GM23338 (cell line): ENCODE results near the gene CWC27. TPM values are rescaled to one million over a fixed set of nuclear protein-coding genes. Genes with fewer than 3 reads are reported as not detected.

Source experiments
- ATAC-seq: fragments of 200-7000 bp; cut with Tn5 transposase; 3 replicates; pipeline ENCODE4 v1.9.1; 2020
- DNase-seq: peaks from one replicate; pipeline ENCODE4 v3.0.0-alpha.2; 2015; ENCODE audit warnings: low spot score
- H2AFZ ChIP-seq: fragments of 200-600 bp; sonication (generic); 2 replicates; pipeline ENCODE4 v1.8.0; 2016; ENCODE audit warnings: antibody characterized with exemption, mild to moderate bottlenecking, moderate library complexity
- H3F3A ChIP-seq: fragments of 200-600 bp; sonication (generic); replicated peaks from 2 replicates; pipeline ENCODE4 v1.8.0; 2017; ENCODE audit warnings: antibody characterized with exemption, mixed run types, low read depth
- H3K27ac ChIP-seq: fragments of 200-600 bp; sonication (generic); 2 replicates; pipeline ENCODE4 v1.6.1; 2016; ENCODE audit warnings: low read depth
- H3K27me3 ChIP-seq: fragments of 200-600 bp; sonication (generic); 2 replicates; pipeline ENCODE4 v1.8.0; 2016; ENCODE audit warnings: mild to moderate bottlenecking, mixed run types, moderate library complexity; ENCODE audit not compliant: insufficient read depth
- H3K36me3 ChIP-seq: fragments of 200-600 bp; sonication (generic); 2 replicates; pipeline ENCODE4 v1.8.0; 2016; ENCODE audit warnings: mild to moderate bottlenecking; ENCODE audit not compliant: insufficient read depth
- H3K4me1 ChIP-seq: fragments of 200-600 bp; sonication (generic); 2 replicates; pipeline ENCODE4 v1.8.0; 2016; ENCODE audit warnings: mild to moderate bottlenecking, moderate library complexity; ENCODE audit not compliant: insufficient read depth
- H3K4me2 ChIP-seq: fragments of 200-600 bp; sonication (generic); 2 replicates; pipeline ENCODE4 v1.7.1; 2017; ENCODE audit warnings: mixed run types
- H3K4me3 ChIP-seq: fragments of 200-600 bp; sonication (generic); 2 replicates; pipeline ENCODE4 v1.6.1; 2016; ENCODE audit warnings: mixed run types
- H3K79me2 ChIP-seq: fragments of 200-600 bp; sonication (generic); replicated peaks from 2 replicates; pipeline ENCODE4 v1.8.0; 2017; ENCODE audit warnings: mild to moderate bottlenecking; ENCODE audit not compliant: insufficient read depth
- H3K9me2 ChIP-seq: fragments of 200-600 bp; sonication (generic); 2 replicates; pipeline ENCODE4 v1.8.0; 2017; ENCODE audit not compliant: insufficient read depth
- H4K20me1 ChIP-seq: fragments of 200-600 bp; sonication (generic); replicated peaks from 2 replicates; pipeline ENCODE4 v1.8.0; 2017; ENCODE audit warnings: mild to moderate bottlenecking; ENCODE audit not compliant: insufficient read depth
- H3K27ac Mint-ChIP-seq: 2 replicates; pipeline ENCODE4 v1.8.0; 2020; ENCODE audit warnings: inconsistent platforms, mild to moderate bottlenecking, moderate library complexity, mixed read lengths
- H3K27me3 Mint-ChIP-seq: 3 replicates; pipeline ENCODE4 v1.8.0; 2022; ENCODE audit warnings: low read depth, mild to moderate bottlenecking, moderate library complexity, mixed read lengths, inconsistent platforms; ENCODE audit not compliant: insufficient read depth, poor library complexity
- H3K36me3 Mint-ChIP-seq: 3 replicates; pipeline ENCODE4 v1.8.0; 2021; ENCODE audit warnings: low read depth, mild to moderate bottlenecking, inconsistent platforms, moderate library complexity, mixed read lengths
- H3K4me1 Mint-ChIP-seq: 3 replicates; pipeline ENCODE4 v1.8.0; 2020; ENCODE audit warnings: mild to moderate bottlenecking, inconsistent platforms, mixed read lengths
- H3K4me3 Mint-ChIP-seq: 3 replicates; pipeline ENCODE4 v1.8.0; 2021; ENCODE audit warnings: moderate library complexity, mild to moderate bottlenecking, inconsistent platforms, mixed read lengths
- H3K9me3 Mint-ChIP-seq: 3 replicates; pipeline ENCODE4 v1.8.0; 2020; ENCODE audit warnings: moderate library complexity, mild to moderate bottlenecking, inconsistent platforms, mixed read lengths
- EZH2 ChIP-seq: fragments of 200-600 bp; sonication (generic); IDR thresholded peaks from one replicate; pipeline ENCODE4 v1.8.0; 2017; ENCODE audit warnings: antibody characterized with exemption, mild to moderate bottlenecking, low read depth; ENCODE audit not compliant: unreplicated experiment
- EZH2phosphoT487 ChIP-seq: fragments of 200-600 bp; sonication (generic); IDR thresholded peaks from one replicate; pipeline ENCODE4 v1.8.1; 2018; ENCODE audit warnings: antibody characterized with exemption; ENCODE audit not compliant: unreplicated experiment
- JUNB ChIP-seq: IDR thresholded peaks from one replicate; pipeline ENCODE4 v1.6.1; 2016; ENCODE audit warnings: antibody characterized with exemption; ENCODE audit not compliant: unreplicated experiment
- REST ChIP-seq: IDR thresholded peaks from one replicate; pipeline ENCODE4 v1.6.1; 2018; ENCODE audit warnings: antibody characterized with exemption; ENCODE audit not compliant: unreplicated experiment
- ZNF114 ChIP-seq: fragments of 250-450 bp; sonication (Bioruptor Pico); IDR thresholded peaks from 2 replicates; pipeline ENCODE4 v1.5.0; 2020; ENCODE audit warnings: mild to moderate bottlenecking, moderate library complexity
- ZNF331 ChIP-seq: fragments of 250-450 bp; sonication (Bioruptor Pico); IDR thresholded peaks from 2 replicates; pipeline ENCODE4 v1.5.0; 2020; ENCODE audit warnings: low read depth, mild to moderate bottlenecking, moderate library complexity
- ZNF462 ChIP-seq: fragments of 250-450 bp; sonication (Bioruptor Pico); IDR thresholded peaks from 2 replicates; pipeline ENCODE4 v1.5.0; 2020; ENCODE audit warnings: mild to moderate bottlenecking, moderate library complexity
- polyA plus RNA-seq: library from polyadenylated mRNA; unstranded; fragments of >200 nt; fragmentation: Nextera tagmentation; extraction: Ambion mirVana; gene quantifications from 2 replicates; pipeline ENCODE4 v1.2.1, GENCODE V29; 2016
- total RNA-seq: library from RNA; depleted of rRNA; stranded (reverse); fragments of >200 nt; shearing (Covaris generic); gene quantifications from 2 replicates; pipeline ENCODE4 v1.2.3, GENCODE V29; 2014

CWC27 gene
- total and polyA plus RNA-seq, 2 experiments from 2014 or later, result 27.7 to 115 TPM

DNA sequence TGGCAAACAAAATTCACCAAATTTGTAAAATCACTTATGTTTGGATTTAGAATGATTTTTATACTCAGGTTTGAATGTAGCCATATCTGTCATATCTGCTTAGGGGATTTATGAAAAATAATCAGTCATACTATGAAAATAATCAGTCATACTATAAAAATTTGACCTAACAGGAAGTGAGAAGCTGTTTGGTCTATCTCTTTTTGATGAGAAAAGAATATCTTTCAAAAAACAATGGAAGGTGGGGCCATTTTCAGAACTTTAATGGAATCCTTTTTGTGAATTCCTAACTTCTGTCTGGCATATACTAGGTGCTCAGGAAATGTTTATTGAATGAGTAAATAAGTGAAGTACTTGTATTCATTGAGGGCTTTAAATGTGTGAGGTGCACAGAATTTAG lies 70.1 kb downstream of the CWC27 start:
- Histone ChIP-seq H2AFZ (no peak overlapping the region), H3K4me2 (no peak overlapping the region), H3K9me2 (0 out of 2 replicates have a peak, but pooled peaks cover 3% of the 10 kb centered on the region), H3K36me3 (no peaks in the 10 kb centered on the region), H4K20me1 (no peaks in the 10 kb centered on the region), H3K4me1 (peaks cover 25% of the 10 kb centered on the region), H3F3A (no peaks in the 10 kb centered on the region), H3K27me3 (no peaks in the 10 kb centered on the region), H3K27ac (no peak overlapping the region), H3K4me3 (no peak overlapping the region), H3K79me2 (no peaks in the 10 kb centered on the region)
- H3K27ac Mint-ChIP-seq, result no peak overlapping the region
- H3K4me1 Mint-ChIP-seq, result peaks cover 16% of the 10 kb centered on the region
- peaks cover 7% of the 10 kb centered on the region; the same call in 2 of the 3 replicates for H3K9me3 Mint-ChIP-seq
- DNase-seq, result no peak
- no peak for ATAC-seq
- no peaks in the 10 kb centered on the region for H3K27me3 Mint-ChIP-seq
- peaks cover 25% of the 10 kb centered on the region for H3K36me3 Mint-ChIP-seq
- TF ChIP-seq REST (no peak), ZNF462 (CRISPR knock-in tag) (no peak), EZH2phosphoT487 (no peak), ZNF331 (CRISPR knock-in tag) (no peak), JUNB (no peak), ZNF114 (CRISPR knock-in tag) (no peak), EZH2 (no peak)
- no peak overlapping the region for H3K4me3 Mint-ChIP-seq
